ENCODE data around the gene BTBD10. TPM values are rescaled to one million over a fixed set of nuclear protein-coding genes. Genes with fewer than 3 reads are reported as not detected.
A peak's percentile ranks its signal among the peaks of the same experiment; 100 is the strongest.

Gene BTBD10
- total RNA-seq: 19.3 TPM
- long read RNA-seq, transcript BTBD10-208 (8 exons, 1,662 nt): major isoform, 7 of 14 reads
- long read RNA-seq, transcript BTBD10-201 (9 exons, 2,504 nt): minor isoform, 6 of 14 reads
- long read RNA-seq, partial matches to known transcripts: 0 of 14 reads
- long read RNA-seq, other reads (novel, unspliced or antisense): 1 of 14 reads

DNA sequence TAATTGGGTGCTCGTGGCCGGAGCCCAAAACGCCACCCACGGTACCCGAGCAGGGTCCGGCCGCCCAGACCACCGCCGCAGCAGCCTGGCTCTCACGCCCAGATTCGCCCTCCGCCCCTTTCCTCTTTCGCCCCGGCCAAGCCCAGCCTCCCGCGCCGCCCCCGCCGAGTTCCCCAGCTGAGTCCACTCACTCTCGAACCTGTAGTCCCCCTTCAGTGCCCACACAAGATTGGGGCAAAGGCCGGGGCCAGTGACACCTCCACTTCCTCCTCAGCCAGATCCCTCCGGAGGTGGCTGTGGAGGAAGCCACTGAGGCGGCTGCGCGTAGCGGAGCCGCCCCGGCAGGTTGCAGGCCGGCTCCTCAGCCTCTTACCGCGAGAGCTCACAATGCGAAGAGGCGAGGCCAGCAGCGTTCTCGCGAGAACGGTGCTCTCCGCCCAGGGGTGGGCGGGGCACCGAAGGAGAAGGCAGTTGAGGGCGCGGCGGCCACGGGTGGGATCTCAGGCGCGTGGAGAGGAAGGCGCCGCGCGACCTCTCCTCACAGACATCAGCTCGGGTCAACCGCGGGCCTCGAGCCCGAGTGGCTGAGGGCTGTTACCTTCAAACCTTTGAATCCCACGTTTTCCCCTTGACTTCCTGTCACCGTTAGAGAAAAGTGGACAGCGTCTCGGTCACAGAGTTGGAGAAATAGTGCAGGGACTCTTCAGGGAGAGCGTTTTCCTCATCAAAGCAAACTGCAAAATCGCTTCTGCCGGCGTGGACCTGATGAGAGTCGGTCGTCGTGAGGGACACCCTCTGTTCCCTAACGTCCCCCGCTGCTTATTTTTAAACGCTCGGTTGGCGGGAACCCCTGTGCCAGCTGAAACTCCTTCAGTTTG, at the start of gene BTBD10:
TSS of gene BTBD10 (minus strand) at position 322 of the 878 bp plus-strand sequence. CDS start 18,098 bp downstream, outside the sequence.
- intact Hi-C loops (cut with DNase I): loop anchor here (2.0 to 10.0 kb wide), 2 partner anchors 78 to 208 kb away; no protein-coding TSS in a partner anchor
- peak; percentile 99 for ATAC-seq
- DNase-seq (ENCODE audit: missing footprints): peak; percentile 98

DNA sequence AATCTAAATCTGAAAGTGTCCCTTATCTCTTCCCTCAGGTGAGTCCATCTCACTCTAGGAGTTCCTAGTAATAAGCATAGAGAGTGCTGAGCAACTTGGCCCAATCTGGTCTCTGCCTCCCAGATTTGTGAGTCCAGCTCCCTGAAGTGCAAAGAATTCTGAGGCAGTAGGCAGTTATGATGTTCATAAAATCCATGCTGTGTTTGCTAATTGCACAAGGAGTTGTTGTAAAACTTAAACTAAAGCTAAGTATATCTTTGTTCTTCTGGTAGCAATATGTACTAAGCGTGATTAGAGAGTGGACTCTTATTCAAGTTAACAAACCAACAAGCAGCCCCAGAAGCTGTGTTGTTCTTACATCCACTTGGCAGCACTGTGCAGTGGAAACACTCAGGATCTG, 40.4 kb upstream of the BTBD10 start:
- ATAC-seq (no peak), DNase-seq (ENCODE audit: missing footprints) (no peak)
- intact Hi-C loops (cut with DNase I): no loop called here

DNA sequence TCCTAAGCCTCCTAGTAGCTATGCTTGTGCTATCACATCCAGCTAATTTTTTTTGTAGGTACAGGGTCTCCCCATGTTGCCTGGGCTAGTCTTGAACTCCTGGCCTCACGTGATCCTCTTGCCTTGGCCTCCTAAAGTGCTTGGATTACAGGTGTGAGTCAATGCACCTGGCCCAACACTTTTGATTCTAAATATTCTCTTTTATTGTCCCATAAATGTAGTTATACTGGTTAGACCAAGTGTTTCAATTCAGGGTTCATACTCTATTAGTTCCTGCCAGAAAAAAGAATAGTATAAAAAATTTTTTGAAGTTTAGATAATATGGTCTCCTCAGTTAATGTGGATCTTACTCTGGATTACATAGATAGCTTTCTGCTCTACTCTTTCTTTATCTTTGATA, 39.5 kb upstream of the BTBD10 start:
- ATAC-seq (no peak), DNase-seq (ENCODE audit: missing footprints) (no peak)
- intact Hi-C loops (cut with DNase I): no loop called here

DNA sequence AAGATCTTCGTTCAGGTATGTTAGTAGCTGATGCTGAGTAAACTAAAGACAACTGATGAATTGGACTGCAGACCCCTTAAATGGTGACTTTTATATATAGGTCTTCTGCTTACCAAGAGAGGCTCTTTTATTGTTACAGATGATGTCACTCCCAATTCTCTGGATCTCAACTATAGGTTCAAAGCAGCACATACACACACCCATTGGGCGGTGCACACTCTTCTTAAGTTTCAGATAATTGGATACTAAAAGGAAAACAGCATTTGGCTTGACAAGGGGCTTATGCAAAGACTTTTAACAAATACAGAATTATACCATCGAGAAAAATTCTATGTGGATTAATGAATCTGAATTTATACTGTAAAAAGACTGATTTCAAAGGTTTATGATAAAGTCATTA, 32.9 kb upstream of the BTBD10 start, which contains the start of gene PTH:
TSS of gene PTH (minus strand) at position 69 of the 400 bp plus-strand sequence. CDS start 3,142 bp downstream, outside the sequence.
- no peak for ATAC-seq
- intact Hi-C loops (cut with DNase I): no loop called here

DNA sequence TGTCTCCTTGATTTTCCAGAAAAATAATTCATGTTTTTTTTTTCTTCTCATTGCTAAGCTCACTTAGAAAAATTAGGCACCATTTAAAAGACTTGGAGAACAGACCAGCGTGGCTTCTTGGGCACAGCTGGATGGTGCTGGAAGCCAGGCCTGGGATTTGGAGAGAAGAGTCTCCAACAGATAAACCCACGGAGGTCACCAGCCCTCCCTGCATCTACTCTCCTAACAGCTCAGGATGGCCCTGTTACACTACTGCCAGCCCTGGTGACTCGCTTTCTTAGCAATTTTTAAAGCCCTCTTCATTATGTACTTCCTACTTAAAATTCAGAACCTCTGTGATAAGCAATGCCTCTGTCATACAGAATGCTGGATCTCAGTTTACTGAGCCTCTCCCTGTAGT, 31.0 kb upstream of the BTBD10 start:
- ATAC-seq (no peak), DNase-seq (ENCODE audit: missing footprints) (no peak)
- intact Hi-C loops (cut with DNase I): no loop called here

More for the DNA sequence above, 32.9 kb upstream of the BTBD10 start, which contains the start of gene PTH:
- no peak for DNase-seq (ENCODE audit: missing footprints)

DNA sequence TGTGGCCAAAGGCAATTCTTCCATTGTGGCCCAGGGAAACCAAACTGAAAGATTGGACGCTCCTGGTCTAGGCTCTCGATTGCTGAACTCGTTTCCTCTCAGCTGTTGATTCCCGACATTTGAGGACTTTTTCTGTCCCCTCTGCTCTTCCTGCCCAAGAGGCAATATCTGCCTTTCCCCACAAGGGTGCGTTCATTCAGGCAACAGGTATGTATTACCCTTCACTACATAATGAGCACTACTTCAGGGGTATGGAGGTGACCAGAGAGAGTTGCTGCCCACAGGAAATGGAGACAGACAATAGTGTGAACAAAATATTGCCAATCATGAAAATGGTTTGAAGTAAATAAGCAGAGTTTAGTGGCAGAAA, 24.6 kb upstream of the BTBD10 start:
- intact Hi-C loops (cut with DNase I): no loop called here
- DNase-seq (ENCODE audit: missing footprints): no peak
- ATAC-seq: no peak

DNA sequence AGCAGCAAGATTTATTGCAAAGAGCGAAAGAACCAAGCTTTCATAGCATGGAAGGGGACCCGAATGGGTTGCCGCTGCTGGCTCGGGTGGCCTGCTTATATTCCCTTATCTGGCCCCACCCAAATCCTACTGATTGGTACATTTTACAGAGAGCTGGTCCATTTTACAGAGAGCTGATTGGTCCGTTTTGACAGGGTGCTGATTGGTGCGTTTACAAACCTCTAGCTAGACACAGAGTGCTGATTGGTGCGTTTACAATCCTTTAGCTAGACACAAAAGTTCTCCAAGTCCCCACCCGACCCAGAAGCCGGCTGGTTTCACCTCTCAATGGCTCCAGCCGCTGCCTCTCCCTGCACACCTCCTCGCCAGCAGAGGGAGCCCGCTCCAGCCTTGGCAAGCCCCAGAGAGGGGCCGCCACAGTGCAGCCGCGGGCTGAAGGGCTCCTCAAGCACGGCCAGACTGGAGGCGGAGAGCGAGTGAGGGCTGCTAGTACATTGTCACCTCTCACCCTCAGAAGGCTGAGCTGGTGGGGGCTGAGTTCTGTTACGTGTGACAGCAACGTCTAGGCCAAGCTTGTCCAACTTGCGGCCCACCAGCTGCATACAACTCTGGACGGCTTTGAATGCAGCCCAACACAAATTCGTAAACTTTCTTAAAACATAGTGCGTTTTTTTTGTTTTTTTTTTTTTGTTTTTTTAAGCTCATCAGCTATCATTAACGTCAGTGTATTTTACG, 24.1 kb upstream of the BTBD10 start:
- DNase-seq (ENCODE audit: missing footprints) (peak; percentile 84), ATAC-seq (peak; percentile 67)
- intact Hi-C loops (cut with DNase I): no loop called here

DNA sequence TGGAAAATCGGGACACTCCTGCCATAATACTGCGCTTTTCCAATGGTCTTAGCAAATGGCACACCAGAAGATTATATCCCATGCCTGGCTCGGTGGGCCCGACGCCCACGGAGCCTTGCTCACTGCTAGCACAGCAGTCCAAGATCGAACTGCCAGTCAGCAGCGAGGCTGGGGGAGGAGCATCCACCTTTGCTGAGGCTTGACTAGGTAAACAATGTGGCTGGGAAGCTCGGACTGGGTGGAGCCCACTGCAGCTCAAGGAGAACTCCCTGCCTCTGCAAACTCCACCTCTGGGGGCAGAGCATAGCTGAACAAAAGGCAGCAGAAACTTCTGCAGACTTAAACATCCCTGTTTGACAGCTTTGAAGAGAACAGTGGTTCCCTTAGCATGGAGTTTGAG, 17.2 kb upstream of the BTBD10 start:
- ATAC-seq: no peak
- intact Hi-C loops (cut with DNase I): no loop called here
- no peak for DNase-seq (ENCODE audit: missing footprints)

DNA sequence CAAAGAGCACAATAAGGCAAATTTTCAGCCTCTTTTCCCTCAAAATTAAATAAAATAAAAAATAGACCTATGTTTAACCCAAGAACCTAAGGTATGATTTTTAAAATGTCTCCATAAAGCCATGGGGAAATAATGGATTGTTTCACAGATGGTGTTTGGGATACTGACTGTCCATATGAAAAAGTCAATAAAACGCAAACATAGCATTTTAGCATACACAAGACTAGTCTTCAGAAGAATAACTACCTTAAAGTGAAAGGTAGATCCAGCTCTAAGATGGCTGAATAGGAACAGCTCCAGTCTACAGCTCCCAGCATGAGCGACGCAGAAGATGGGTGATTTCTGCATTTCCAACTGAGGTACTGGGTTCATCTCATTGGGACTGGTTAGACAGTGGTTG, 16.7 kb upstream of the BTBD10 start:
- DNase-seq (ENCODE audit: missing footprints): no peak
- no peak for ATAC-seq
- intact Hi-C loops (cut with DNase I): no loop called here

DNA sequence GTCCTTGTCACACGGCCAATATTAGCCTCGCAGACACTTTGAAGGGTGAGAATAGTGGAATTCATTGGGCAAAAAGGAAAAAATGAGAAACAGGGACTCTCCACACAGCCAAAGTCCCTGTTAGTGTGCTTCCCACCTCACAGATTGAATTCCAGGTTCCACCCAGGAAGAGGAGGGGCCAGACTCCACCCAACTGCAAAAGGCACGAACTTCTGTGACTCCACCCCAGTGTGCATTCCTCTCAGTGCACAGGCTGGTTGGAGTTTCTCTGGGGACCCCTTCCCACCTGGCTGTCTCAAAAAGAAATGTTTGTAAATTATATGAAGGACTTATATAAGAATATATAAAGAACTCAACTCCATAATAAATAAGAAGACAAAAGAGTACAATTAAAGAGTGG, 12.1 kb upstream of the BTBD10 start:
- ATAC-seq (no peak), DNase-seq (ENCODE audit: missing footprints) (no peak)
- intact Hi-C loops (cut with DNase I): no loop called here

DNA sequence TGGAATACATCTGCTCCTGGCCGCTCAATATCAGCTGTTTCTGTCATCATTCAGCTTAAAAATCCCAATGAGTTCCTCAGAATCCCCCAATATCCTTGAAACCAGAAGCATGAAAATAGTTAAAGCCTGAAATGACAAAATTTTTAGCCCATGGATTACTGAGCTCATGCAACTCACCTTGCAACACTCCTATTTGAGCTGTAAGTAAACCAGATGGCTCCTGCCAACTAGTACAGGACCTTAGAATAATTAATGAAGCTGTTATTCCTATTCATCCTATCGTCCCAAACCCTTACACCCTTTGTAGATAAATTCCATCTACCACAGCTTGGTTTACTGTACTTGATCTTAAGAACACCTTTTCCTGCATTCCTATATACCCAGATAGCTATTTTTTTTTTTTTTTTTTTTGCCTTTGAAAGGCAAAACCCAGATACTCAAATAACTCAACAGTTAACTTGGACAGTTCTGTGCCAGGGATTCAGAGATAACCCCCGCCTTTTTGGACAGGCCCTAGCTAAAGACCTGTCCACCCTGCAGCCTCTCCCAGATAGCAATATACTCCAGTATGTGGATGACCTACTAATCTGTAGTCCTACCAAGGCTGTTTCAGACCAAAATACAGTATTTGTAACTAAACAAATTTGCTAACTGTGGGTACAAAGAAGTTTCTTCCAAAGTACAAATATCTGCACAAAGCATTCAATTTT, 10.1 kb upstream of the BTBD10 start:
- DNase-seq (ENCODE audit: missing footprints) (no peak), ATAC-seq (no peak)
- intact Hi-C loops (cut with DNase I): no loop called here

DNA sequence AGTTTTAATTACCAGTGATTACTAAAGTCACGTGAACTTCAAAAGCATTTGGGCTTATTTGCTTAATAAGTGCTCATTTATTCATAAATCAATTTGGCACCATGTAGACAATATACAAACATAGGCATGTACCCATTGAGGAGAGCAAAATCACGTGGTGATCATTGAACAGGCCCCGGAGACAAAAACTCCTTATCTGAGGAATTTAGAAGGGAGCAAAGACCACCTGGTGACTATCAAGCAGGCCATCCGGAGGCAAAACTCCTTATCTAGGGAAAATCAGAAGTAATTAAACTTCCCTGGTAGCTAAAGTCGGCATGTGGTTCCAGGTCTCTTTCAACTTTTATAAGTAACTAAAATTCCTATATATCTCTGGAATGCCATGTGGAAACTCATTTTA, 5.7 kb upstream of the BTBD10 start:
- no peak for DNase-seq (ENCODE audit: missing footprints)
- no peak for ATAC-seq
- intact Hi-C loops (cut with DNase I): loop anchor here (10.0 kb wide), 1 partner anchor 84 kb away; no protein-coding TSS in a partner anchor

DNA sequence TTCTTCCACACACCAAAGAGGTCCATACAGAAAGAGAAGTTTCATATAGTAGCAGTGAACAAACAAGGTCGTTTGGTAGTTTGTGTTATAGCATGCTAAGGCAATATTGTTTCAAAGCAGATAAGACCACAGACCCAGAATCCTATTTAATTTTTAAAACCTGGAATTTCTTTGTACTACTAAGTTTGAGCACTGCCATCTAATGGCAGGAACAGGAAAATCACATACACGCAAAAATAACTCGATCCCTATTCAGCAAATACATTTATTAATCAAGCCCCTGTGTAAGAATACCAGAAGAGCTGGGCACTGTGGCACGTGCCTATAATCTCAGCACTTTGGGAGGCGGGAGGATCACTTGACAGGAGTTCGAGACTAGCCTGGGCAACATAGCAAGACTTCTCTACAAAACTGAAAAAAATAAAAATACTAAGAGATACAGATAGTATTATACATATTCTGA, 2.9 kb upstream of the BTBD10 start:
- ATAC-seq: no peak
- intact Hi-C loops (cut with DNase I): loop anchor here (10.0 kb wide), 1 partner anchor 81 kb away; no protein-coding TSS in a partner anchor
- DNase-seq (ENCODE audit: missing footprints): no peak

DNA sequence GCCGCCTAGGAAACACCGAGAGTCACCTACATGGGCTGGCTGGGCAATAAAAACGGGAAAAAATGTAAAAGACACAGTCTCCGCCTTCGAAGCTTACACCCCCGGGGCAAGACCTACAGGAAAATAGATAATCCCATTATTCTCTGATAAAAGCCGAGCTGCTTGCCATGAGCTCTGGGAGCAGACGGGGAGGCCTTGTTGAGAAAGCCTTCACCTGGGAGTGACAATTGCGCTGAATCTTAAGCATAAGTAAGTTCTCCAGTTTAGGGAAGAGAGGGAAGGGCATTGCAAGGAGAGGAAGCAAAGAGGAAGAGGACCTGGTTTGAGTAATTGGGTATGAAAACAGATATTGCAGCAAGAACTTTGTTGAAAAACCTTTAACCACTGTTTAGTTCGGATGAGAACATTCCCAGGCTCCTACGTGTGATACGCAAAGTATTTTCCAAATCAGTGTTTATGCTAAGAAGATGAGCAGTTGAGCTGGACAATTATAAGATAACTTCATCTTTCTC, 813 bp upstream of the BTBD10 start:
- DNase-seq (ENCODE audit: missing footprints): no peak
- intact Hi-C loops (cut with DNase I): loop anchor here (2.0 to 10.0 kb wide), 2 partner anchors 79 to 207 kb away; no protein-coding TSS in a partner anchor
- no peak for ATAC-seq

DNA sequence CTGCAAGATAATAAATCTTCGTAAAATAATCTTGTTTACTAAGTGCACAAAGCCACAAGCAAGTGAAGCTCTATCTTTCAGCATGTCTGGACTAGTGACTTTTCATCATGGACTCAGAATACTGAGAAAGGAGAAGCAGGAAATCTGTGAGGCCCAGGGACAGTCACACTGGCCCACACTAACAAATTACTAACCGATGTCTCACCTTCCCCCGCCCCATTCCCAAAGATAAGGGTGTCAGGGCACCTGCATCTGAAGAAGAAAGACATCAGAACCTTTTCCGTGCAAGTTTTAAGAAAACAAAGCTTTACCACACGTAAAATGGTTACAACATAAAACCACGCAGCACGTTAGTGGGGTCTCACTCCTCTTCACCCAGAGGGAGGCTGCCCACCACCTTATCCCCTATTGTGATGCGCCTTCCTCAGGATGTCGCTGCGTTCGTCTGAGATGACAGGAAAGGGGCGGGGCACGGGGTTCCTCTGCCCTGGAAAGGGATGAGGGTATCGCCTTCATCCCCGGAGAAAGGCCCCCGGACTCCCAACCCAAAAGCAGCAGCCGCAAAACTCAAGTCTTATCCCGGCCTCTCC, 616 bp downstream of the BTBD10 start:
- peak; percentile 83 for DNase-seq (ENCODE audit: missing footprints)

DNA sequence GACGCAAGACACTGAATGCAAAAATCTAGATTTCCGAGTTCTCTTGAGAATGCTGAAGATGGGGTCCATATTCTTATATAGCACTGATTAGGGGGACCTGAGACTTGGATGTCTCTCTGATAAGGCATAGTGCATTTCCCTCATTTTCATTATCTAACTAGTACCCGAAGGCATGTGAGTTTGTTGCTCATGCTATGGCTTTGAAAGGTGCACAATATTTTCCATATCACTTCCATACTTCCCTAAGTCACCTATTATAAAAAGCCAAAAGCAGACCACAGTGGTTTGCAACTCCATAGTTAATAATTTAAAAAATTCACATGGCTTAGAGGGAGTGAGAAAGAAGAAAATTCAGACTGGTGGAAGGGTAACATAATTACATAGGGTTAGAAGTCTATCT, 1.7 kb downstream of the BTBD10 start:
- DNase-seq (ENCODE audit: missing footprints): no peak
- intact Hi-C loops (cut with DNase I): loop anchor here (10.0 kb wide), 1 partner anchor 76 kb away; no protein-coding TSS in a partner anchor
- no peak for ATAC-seq

More for the DNA sequence above, 616 bp downstream of the BTBD10 start:
- intact Hi-C loops (cut with DNase I): loop anchor here (2.0 to 10.0 kb wide), 2 partner anchors 78 to 208 kb away; no protein-coding TSS in a partner anchor
- peak; percentile 54 for ATAC-seq

DNA sequence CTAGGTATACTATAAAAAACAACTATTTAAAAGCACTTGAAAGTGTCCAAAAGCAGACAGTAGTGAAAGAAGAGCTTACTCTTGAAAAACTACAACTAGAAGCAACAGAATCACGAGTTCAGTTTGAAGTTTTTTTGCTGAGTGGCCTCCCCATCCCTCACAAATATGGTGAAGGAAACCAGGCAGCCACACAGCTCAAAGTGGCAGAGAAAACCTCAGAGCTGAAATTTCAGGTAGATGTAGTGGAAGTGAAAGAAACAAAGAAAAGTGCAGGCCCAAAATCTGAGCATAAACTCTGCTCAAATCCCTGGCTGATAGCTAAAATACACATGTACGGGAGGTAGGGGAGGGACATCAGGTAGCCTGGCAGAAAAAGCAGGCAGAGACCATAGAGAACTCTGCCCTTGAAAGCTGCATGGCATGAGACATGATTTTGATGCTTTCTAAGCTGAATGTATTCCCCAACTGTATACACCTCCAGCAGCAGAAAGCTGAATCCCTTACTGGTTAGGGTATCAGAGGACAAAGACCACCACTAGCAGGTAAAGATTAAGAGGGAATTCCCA, 12.1 kb downstream of the BTBD10 start:
- intact Hi-C loops (cut with DNase I): no loop called here
- ATAC-seq: no peak
- no peak for DNase-seq (ENCODE audit: missing footprints)

DNA sequence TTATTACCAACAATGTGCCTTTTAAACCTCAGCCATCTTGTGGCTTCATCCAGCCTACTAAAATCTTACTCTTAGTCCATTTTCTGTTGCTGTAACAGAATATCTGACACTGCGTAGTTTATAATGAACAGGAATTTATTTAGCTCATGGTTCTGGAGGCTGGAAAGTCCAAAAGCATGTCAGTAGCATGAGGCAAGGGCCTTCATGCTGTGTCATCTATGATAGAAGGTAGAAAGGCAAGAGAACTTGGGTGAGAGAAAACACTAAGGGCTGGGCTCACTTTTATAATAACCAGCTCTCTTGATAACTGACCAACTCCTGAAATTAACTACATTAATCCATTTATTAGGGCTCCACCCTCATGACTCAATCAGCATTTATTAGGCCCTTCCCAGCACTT, 13.5 kb downstream of the BTBD10 start:
- intact Hi-C loops (cut with DNase I): no loop called here
- ATAC-seq (no peak), DNase-seq (ENCODE audit: missing footprints) (no peak)

Measured in Right ventricle myocardium inferior (tissue), 1 donor.